H9 (cell line): Measurements from ENCODE around the gene ZNRF1. TPM values are rescaled to one million over a fixed set of nuclear protein-coding genes. Genes with fewer than 3 reads are reported as not detected.

Experiments
- DNase-seq: peaks from one replicate; pipeline ENCODE4 v3.0.0-alpha.2; 2017
- H2AFZ ChIP-seq: one replicate; pipeline ENCODE4 v1.6.1; 2013; ENCODE audit warnings: mild to moderate bottlenecking, low read length, control low read depth, moderate library complexity
- H2AK5ac ChIP-seq: 2 replicates; pipeline ENCODE4 v1.6.1; 2013; ENCODE audit warnings: low read length, control low read depth, mixed read lengths; ENCODE audit not compliant: insufficient read length
- H2BK120ac ChIP-seq: one replicate; pipeline ENCODE4 v1.6.1; 2013; ENCODE audit warnings: low read depth, mild to moderate bottlenecking, low read length, control low read depth, inconsistent platforms; ENCODE audit not compliant: poor library complexity, severe bottlenecking
- H2BK12ac ChIP-seq: 2 replicates; pipeline ENCODE4 v1.6.1; 2013; ENCODE audit warnings: low read length, control low read depth, mixed read lengths, low read depth; ENCODE audit not compliant: insufficient read length
- H2BK15ac ChIP-seq: 2 replicates; pipeline ENCODE4 v1.6.1; 2013; ENCODE audit warnings: low read depth, low read length, control low read depth
- H2BK20ac ChIP-seq: one replicate; pipeline ENCODE4 v1.6.1; 2013; ENCODE audit warnings: low read depth, mild to moderate bottlenecking, low read length, control low read depth, inconsistent platforms; ENCODE audit not compliant: poor library complexity, severe bottlenecking
- H2BK5ac ChIP-seq: 2 replicates; pipeline ENCODE4 v1.6.1; 2013; ENCODE audit warnings: low read length, control low read depth, mixed read lengths; ENCODE audit not compliant: insufficient read length
- H3K14ac ChIP-seq: 2 replicates; pipeline ENCODE4 v1.6.1; 2013; ENCODE audit warnings: low read length, control low read depth; ENCODE audit not compliant: insufficient read depth
- H3K18ac ChIP-seq: 2 replicates; pipeline ENCODE4 v1.6.1; 2013; ENCODE audit warnings: low read depth, mild to moderate bottlenecking, mixed read lengths, low read length, control low read depth; ENCODE audit not compliant: insufficient read length
- H3K23ac ChIP-seq: 2 replicates; pipeline ENCODE4 v1.6.1; 2013; ENCODE audit warnings: low read length, control low read depth, mixed read lengths, low read depth; ENCODE audit not compliant: insufficient read length
- H3K23me2 ChIP-seq: 2 replicates; pipeline ENCODE4 v1.6.1; 2013; ENCODE audit warnings: low read depth, mild to moderate bottlenecking, mixed read lengths, low read length, control low read depth; ENCODE audit not compliant: insufficient read length, poor library complexity, severe bottlenecking
- H3K27ac ChIP-seq: 2 replicates; pipeline ENCODE4 v1.5.1; 2013; ENCODE audit warnings: low read length, control low read depth, mixed read lengths, low read depth; ENCODE audit not compliant: insufficient read length
- H3K27me3 ChIP-seq: 2 replicates; pipeline ENCODE4 v1.6.1; 2013; ENCODE audit warnings: low read length, control low read depth, inconsistent platforms; ENCODE audit not compliant: insufficient read depth
- H3K4ac ChIP-seq: 2 replicates; pipeline ENCODE4 v1.6.1; 2013; ENCODE audit warnings: low read depth, mild to moderate bottlenecking, control low read depth, inconsistent platforms, low read length, moderate library complexity
- H3K4me1 ChIP-seq: 2 replicates; pipeline ENCODE4 v1.6.1; 2013; ENCODE audit warnings: low read length, control low read depth, inconsistent platforms; ENCODE audit not compliant: insufficient read depth
- H3K4me2 ChIP-seq: 2 replicates; pipeline ENCODE4 v1.6.1; 2013; ENCODE audit warnings: low read length, control low read depth, mixed read lengths; ENCODE audit not compliant: insufficient read length, insufficient read depth
- H3K56ac ChIP-seq: 2 replicates; pipeline ENCODE4 v1.6.1; 2013; ENCODE audit warnings: low read depth, mild to moderate bottlenecking, mixed read lengths, low read length, control low read depth; ENCODE audit not compliant: insufficient read length
- H3K79me1 ChIP-seq: 2 replicates; pipeline ENCODE4 v1.6.1; 2013; ENCODE audit warnings: low read depth, mild to moderate bottlenecking, moderate library complexity, low read length, control low read depth, inconsistent platforms; ENCODE audit not compliant: insufficient read depth, poor library complexity, severe bottlenecking
- H3K79me2 ChIP-seq: 2 replicates; pipeline ENCODE4 v1.6.1; 2013; ENCODE audit warnings: low read length, control low read depth, inconsistent platforms; ENCODE audit not compliant: insufficient read depth
- H3K9ac ChIP-seq: 2 replicates; pipeline ENCODE4 v1.6.1; 2013; ENCODE audit warnings: low read length, control low read depth, mixed read lengths; ENCODE audit not compliant: insufficient read length; ENCODE audit errors: extremely low read depth
- H3K9me3 ChIP-seq: one replicate; pipeline ENCODE4 v1.6.1; 2013; ENCODE audit warnings: low read depth, low read length, inconsistent platforms; ENCODE audit not compliant: control insufficient read depth
- H3T11ph ChIP-seq: one replicate; pipeline ENCODE4 v1.6.1; 2013; ENCODE audit warnings: mild to moderate bottlenecking, low read length, control low read depth, inconsistent platforms
- H4K20me1 ChIP-seq: one replicate; pipeline ENCODE4 v1.6.1; 2013; ENCODE audit not compliant: control insufficient read depth, insufficient read length, insufficient read depth
- H4K5ac ChIP-seq: 2 replicates; pipeline ENCODE4 v1.6.1; 2013; ENCODE audit warnings: low read depth, mild to moderate bottlenecking, mixed read lengths, low read length, control low read depth; ENCODE audit not compliant: insufficient read length
- H4K8ac ChIP-seq: replicated peaks from 2 replicates; pipeline ENCODE4 v1.6.1; 2013; ENCODE audit warnings: low read length, control low read depth, mixed read lengths, low read depth; ENCODE audit not compliant: insufficient read length
- H4K91ac ChIP-seq: 2 replicates; pipeline ENCODE4 v1.6.1; 2013; ENCODE audit warnings: low read depth, mild to moderate bottlenecking, moderate library complexity, mixed read lengths, low read length, control low read depth; ENCODE audit not compliant: insufficient read length
- H3K27ac Mint-ChIP-seq, 3 experiments: 2 replicates in 2 of 3; 3 replicates in 1 of 3; pipeline ENCODE4 v1.8.0; 2020 to 2021; ENCODE audit warnings: mixed read lengths in 3 of 3, mild to moderate bottlenecking in 1 of 3, moderate library complexity in 1 of 3
- H3K27me3 Mint-ChIP-seq: 2 replicates; pipeline ENCODE4 v1.8.0; 2021; ENCODE audit warnings: low read depth, mild to moderate bottlenecking, moderate library complexity, mixed read lengths
- H3K36me3 Mint-ChIP-seq, 3 experiments: 2 replicates in 2 of 3; 3 replicates in 1 of 3; pipeline ENCODE4 v1.8.0; 2020 to 2021; ENCODE audit warnings: low read depth in 3 of 3, mixed read lengths in 3 of 3; ENCODE audit not compliant: insufficient read depth in 1 of 3
- H3K4me1 Mint-ChIP-seq, 2 experiments: 2 replicates each; pipeline ENCODE4 v1.8.0; 2020; ENCODE audit warnings: mixed read lengths in 2 of 2
- H3K4me3 Mint-ChIP-seq, 2 experiments: 2 replicates in 1 of 2; 3 replicates in 1 of 2; pipeline ENCODE4 v1.8.0; 2020 to 2021; ENCODE audit warnings: mild to moderate bottlenecking in 2 of 2, mixed read lengths in 2 of 2, moderate library complexity in 1 of 2
- H3K9me3 Mint-ChIP-seq, 2 experiments: 2 replicates in 1 of 2; 3 replicates in 1 of 2; pipeline ENCODE4 v1.8.0; 2020; ENCODE audit warnings: mild to moderate bottlenecking in 2 of 2, mixed read lengths in 2 of 2, moderate library complexity in 1 of 2
- WGBS: extraction: QIAGEN DNeasy Blood & Tissue Kit; methylation state at CpG from one replicate; pipeline ENCODE4 v1.1.7; 2013; ENCODE audit warnings: missing lambda C conversion rate, low lambda C conversion rate, mixed read lengths; ENCODE audit not compliant: insufficient read length; ENCODE audit errors: extremely low coverage; 5-methylcytosine and 5-hydroxymethylcytosine counted together
- total RNA-seq: library from RNA; stranded (reverse); gene quantifications from 2 replicates; pipeline ENCODE4 v1.2.1, GENCODE V29; 2021
- TF ChIP-seq, protein P1 (sequence below): fragments of 200-600 bp; sonication (generic); conservative IDR thresholded peaks from 3 replicates; pipeline ENCODE4 v1.8.0; 2021; ENCODE audit warnings: antibody characterized with exemption, mild to moderate bottlenecking

The ZNRF1 gene
- total RNA-seq, 1 experiment from 2014 or later = 49.6 TPM

- Histone ChIP-seq H3K79me2 (peaks cover 7% of the 10 kb centered on the region), H3K27me3 (no peaks in the 10 kb centered on the region), H3K4ac (no peak overlapping the region), H3K14ac (no peak overlapping the region), H2AFZ (no peak overlapping the region), H2BK120ac (no peak overlapping the region), H4K91ac (no peak overlapping the region), H3K23me2 (peaks cover 2% of the 10 kb centered on the region), H2BK5ac (no peak overlapping the region), H4K20me1 (no peaks in the 10 kb centered on the region), H3K9ac (no peak overlapping the region), H3T11ph (no peak overlapping the region), H3K4me2 (no peak overlapping the region), H3K23ac (no peak overlapping the region), H2BK12ac (no peak overlapping the region), H2BK20ac (no peak overlapping the region), H3K18ac (no peak overlapping the region), H3K9me3 (no peaks in the 10 kb centered on the region), H3K56ac (no peak overlapping the region), H3K27ac (no peak overlapping the region), H4K5ac (no peak overlapping the region), H4K8ac (no peak overlapping the region), H2AK5ac (no peak overlapping the region), H3K79me1 (peaks cover 2% of the 10 kb centered on the region), H3K4me1 (no peaks in the 10 kb centered on the region), H2BK15ac (no peak overlapping the region)
- no peaks in the 10 kb centered on the region for H3K27me3 Mint-ChIP-seq
- WGBS = no CpG with 5 or more reads among the region's 2 CpGs
- peaks cover 25 to 33% of the 10 kb centered on the region in 2 experiments for H3K9me3 Mint-ChIP-seq
- no peak overlapping the region for H3K4me3 Mint-ChIP-seq
- peaks cover 0 to 7% of the 10 kb centered on the region in 2 experiments; a peak in 3 of 4 replicates for H3K4me1 Mint-ChIP-seq
- TF ChIP-seq, protein P1, sequence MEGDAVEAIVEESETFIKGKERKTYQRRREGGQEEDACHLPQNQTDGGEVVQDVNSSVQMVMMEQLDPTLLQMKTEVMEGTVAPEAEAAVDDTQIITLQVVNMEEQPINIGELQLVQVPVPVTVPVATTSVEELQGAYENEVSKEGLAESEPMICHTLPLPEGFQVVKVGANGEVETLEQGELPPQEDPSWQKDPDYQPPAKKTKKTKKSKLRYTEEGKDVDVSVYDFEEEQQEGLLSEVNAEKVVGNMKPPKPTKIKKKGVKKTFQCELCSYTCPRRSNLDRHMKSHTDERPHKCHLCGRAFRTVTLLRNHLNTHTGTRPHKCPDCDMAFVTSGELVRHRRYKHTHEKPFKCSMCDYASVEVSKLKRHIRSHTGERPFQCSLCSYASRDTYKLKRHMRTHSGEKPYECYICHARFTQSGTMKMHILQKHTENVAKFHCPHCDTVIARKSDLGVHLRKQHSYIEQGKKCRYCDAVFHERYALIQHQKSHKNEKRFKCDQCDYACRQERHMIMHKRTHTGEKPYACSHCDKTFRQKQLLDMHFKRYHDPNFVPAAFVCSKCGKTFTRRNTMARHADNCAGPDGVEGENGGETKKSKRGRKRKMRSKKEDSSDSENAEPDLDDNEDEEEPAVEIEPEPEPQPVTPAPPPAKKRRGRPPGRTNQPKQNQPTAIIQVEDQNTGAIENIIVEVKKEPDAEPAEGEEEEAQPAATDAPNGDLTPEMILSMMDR = no peak
- peaks cover 58 to 66% (median 61%) of the 10 kb centered on the region in 3 experiments for H3K36me3 Mint-ChIP-seq
- no peak for DNase-seq
- H3K27ac Mint-ChIP-seq = no peak overlapping the region
Observed at GRCh38 chr16:75151798-75152197, 153.0 kb downstream of the ZNRF1 start.
